HEK293 (cell line): ENCODE data around the gene GLT1D1.

Experiments
- CTCF ChIA-PET: fragments of 350-600 bp; formaldehyde crosslinking; extraction: SDS; loops from one replicate; lab custom pipeline; 2021; ENCODE audit warnings: antibody characterized with exemption; lab: Yijun Ruan, JAX
- POLR2A ChIA-PET: fragments of 300-600 bp; formaldehyde crosslinking; extraction: SDS; loops from one replicate; lab custom pipeline; 2020; ENCODE audit warnings: antibody characterized with exemption, inconsistent platforms; lab: Yijun Ruan, JAX
- H3K27ac ChIP-seq: fragments of 200-500 bp; sonication (Bioruptor generic); 2 replicates; pipeline ENCODE4 v1.5.1; 2014; ENCODE audit warnings: low read depth, low read length, control low read depth, inconsistent platforms; ENCODE audit errors: extremely low read depth
- H3K36me3 ChIP-seq, 2 experiments: fragments of 200-500 bp in 1 of 2; sonication (Bioruptor generic) in 1 of 2; 1 replicate in 1 of 2; 2 replicates in 1 of 2; pipeline ENCODE4 v1.5.1; 2014 to 2017; ENCODE audit warnings: inconsistent platforms in 2 of 2, low read length in 2 of 2; ENCODE audit not compliant: control insufficient read depth in 2 of 2, insufficient read depth in 1 of 2
- H3K4me1 ChIP-seq: fragments of 200-500 bp; sonication (Bioruptor generic); 2 replicates; pipeline ENCODE4 v1.5.1; 2014; ENCODE audit warnings: mild to moderate bottlenecking, low read length, inconsistent platforms; ENCODE audit not compliant: control insufficient read depth, insufficient read depth
- H3K4me3 ChIP-seq: 2 replicates; pipeline ENCODE4 v1.5.1; 2011; ENCODE audit warnings: low read depth, mild to moderate bottlenecking, control low read depth, low read length, moderate library complexity
- H3K9me3 ChIP-seq: fragments of 200-500 bp; sonication (Bioruptor generic); 2 replicates; pipeline ENCODE4 v1.5.1; 2014; ENCODE audit warnings: low read depth, low read length, inconsistent platforms; ENCODE audit not compliant: control insufficient read depth, insufficient read depth
- BCL6B ChIP-seq: fragments of 450-650 bp; formaldehyde crosslinking; IDR thresholded peaks from 2 replicates; pipeline ENCODE4 v1.5.1; 2017; ENCODE audit warnings: missing biosample characterization, missing genetic modification characterization
- GLI2 ChIP-seq: fragments of 450-650 bp; formaldehyde crosslinking; IDR thresholded peaks from 2 replicates; pipeline ENCODE4; 2017; ENCODE audit warnings: missing biosample characterization, missing genetic modification characterization, low read depth, borderline replicate concordance
- HOXA7 ChIP-seq: sonication (generic); formaldehyde crosslinking; IDR thresholded peaks from 2 replicates; pipeline ENCODE4 v1.8.1; 2022; ENCODE audit warnings: missing genetic modification reagents, borderline replicate concordance
- HOXC10 ChIP-seq: sonication (generic); formaldehyde crosslinking; IDR thresholded peaks from 2 replicates; pipeline ENCODE4 v1.8.1; 2023; ENCODE audit warnings: mild to moderate bottlenecking, missing genetic modification reagents
- IKZF3 ChIP-seq: fragments of 450-650 bp; IDR thresholded peaks from 2 replicates; pipeline ENCODE4 v1.5.0; 2018; ENCODE audit warnings: missing biosample characterization, mild to moderate bottlenecking, missing genetic modification characterization, moderate library complexity
- KLF7 ChIP-seq: fragments of 450-650 bp; formaldehyde crosslinking; IDR thresholded peaks from 2 replicates; pipeline ENCODE4 v1.5.1; 2016; ENCODE audit warnings: missing biosample characterization, missing genetic modification characterization, borderline replicate concordance
- KLF9 ChIP-seq: fragments of 450-650 bp; formaldehyde crosslinking; IDR thresholded peaks from 2 replicates; pipeline ENCODE4 v1.5.1; 2016; ENCODE audit warnings: missing biosample characterization, missing genetic modification characterization, low read depth
- OSR2 ChIP-seq: fragments of 450-650 bp; formaldehyde crosslinking; IDR thresholded peaks from 2 replicates; pipeline ENCODE4 v1.5.1; 2016; ENCODE audit warnings: missing biosample characterization, missing genetic modification characterization
- SP2 ChIP-seq: fragments of 450-650 bp; formaldehyde crosslinking; IDR thresholded peaks from 2 replicates; pipeline ENCODE4 v1.5.1; 2016; ENCODE audit warnings: missing biosample characterization, missing genetic modification characterization
- ZEB2 ChIP-seq: fragments of 450-650 bp; formaldehyde crosslinking; IDR thresholded peaks from 2 replicates; pipeline ENCODE4 v1.5.1; 2016; ENCODE audit warnings: missing biosample characterization, missing genetic modification characterization
- ZFP3 ChIP-seq: fragments of 450-650 bp; formaldehyde crosslinking; IDR thresholded peaks from 2 replicates; pipeline ENCODE4 v1.5.1; 2016; ENCODE audit warnings: low read depth, missing biosample characterization, missing genetic modification characterization
- ZFP41 ChIP-seq: fragments of 450-650 bp; formaldehyde crosslinking; IDR thresholded peaks from 2 replicates; pipeline ENCODE4 v1.5.1; 2016; ENCODE audit warnings: missing biosample characterization, missing genetic modification characterization, borderline replicate concordance
- ZNF10 ChIP-seq: fragments of 450-650 bp; formaldehyde crosslinking; IDR thresholded peaks from 2 replicates; pipeline ENCODE4 v1.5.1; 2017; ENCODE audit warnings: missing biosample characterization, missing genetic modification characterization
- ZNF133 ChIP-seq: fragments of 450-650 bp; formaldehyde crosslinking; IDR thresholded peaks from 2 replicates; pipeline ENCODE4 v1.5.1; 2016; ENCODE audit warnings: missing biosample characterization, missing genetic modification characterization
- ZNF155 ChIP-seq: fragments of 450-650 bp; formaldehyde crosslinking; IDR thresholded peaks from 2 replicates; pipeline ENCODE4 v1.5.1; 2016; ENCODE audit warnings: missing biosample characterization, missing genetic modification characterization
- ZNF174 ChIP-seq: fragments of 450-650 bp; formaldehyde crosslinking; IDR thresholded peaks from 2 replicates; pipeline ENCODE4 v1.5.0; 2017; ENCODE audit warnings: missing biosample characterization, mild to moderate bottlenecking, missing genetic modification characterization
- ZNF19 ChIP-seq: fragments of 450-650 bp; formaldehyde crosslinking; IDR thresholded peaks from 2 replicates; pipeline ENCODE4; 2016; ENCODE audit warnings: missing biosample characterization, missing genetic modification characterization, low read depth
- ZNF214 ChIP-seq: fragments of 450-650 bp; formaldehyde crosslinking; IDR thresholded peaks from 2 replicates; pipeline ENCODE4 v1.5.1; 2017; ENCODE audit warnings: missing biosample characterization, mild to moderate bottlenecking, missing genetic modification characterization, borderline replicate concordance
- ZNF223 ChIP-seq: fragments of 450-650 bp; formaldehyde crosslinking; IDR thresholded peaks from 2 replicates; pipeline ENCODE4 v1.5.1; 2016; ENCODE audit warnings: missing biosample characterization, missing genetic modification characterization
- ZNF24 ChIP-seq: fragments of 450-650 bp; formaldehyde crosslinking; IDR thresholded peaks from 2 replicates; pipeline ENCODE4 v1.5.1; 2016; ENCODE audit warnings: missing biosample characterization, missing genetic modification characterization
- ZNF248 ChIP-seq: fragments of 450-650 bp; formaldehyde crosslinking; IDR thresholded peaks from 2 replicates; pipeline ENCODE4 v1.5.1; 2017; ENCODE audit warnings: missing biosample characterization, missing genetic modification characterization
- ZNF26 ChIP-seq: fragments of 450-650 bp; formaldehyde crosslinking; IDR thresholded peaks from 2 replicates; pipeline ENCODE4 v1.5.1; 2016; ENCODE audit warnings: missing biosample characterization, missing genetic modification characterization
- ZNF350 ChIP-seq: fragments of 450-650 bp; formaldehyde crosslinking; IDR thresholded peaks from 2 replicates; pipeline ENCODE4 v1.5.0; 2017; ENCODE audit warnings: missing biosample characterization, mild to moderate bottlenecking, missing genetic modification characterization
- ZNF473 ChIP-seq: fragments of 450-650 bp; formaldehyde crosslinking; IDR thresholded peaks from 2 replicates; pipeline ENCODE4 v1.5.1; 2017; ENCODE audit warnings: missing biosample characterization, missing genetic modification characterization
- ZNF549 ChIP-seq: fragments of 450-650 bp; IDR thresholded peaks from 2 replicates; pipeline ENCODE4 v1.5.1; 2018; ENCODE audit warnings: missing biosample characterization, missing genetic modification characterization, mild to moderate bottlenecking, inconsistent platforms, moderate library complexity
- ZNF558 ChIP-seq: fragments of 450-650 bp; formaldehyde crosslinking; IDR thresholded peaks from 2 replicates; pipeline ENCODE4 v1.5.1; 2016; ENCODE audit warnings: missing biosample characterization, missing genetic modification characterization
- ZNF626 ChIP-seq: fragments of 450-650 bp; sonication (Bioruptor Pico); formaldehyde crosslinking; IDR thresholded peaks from 2 replicates; pipeline ENCODE4 v1.5.1; 2018; ENCODE audit warnings: missing biosample characterization, missing genetic modification characterization, inconsistent platforms
- ZNF629 ChIP-seq: fragments of 450-650 bp; formaldehyde crosslinking; IDR thresholded peaks from 2 replicates; pipeline ENCODE4 v1.5.1; 2017; ENCODE audit warnings: missing biosample characterization, missing genetic modification characterization
- ZNF660 ChIP-seq: fragments of 450-650 bp; IDR thresholded peaks from 2 replicates; pipeline ENCODE4 v1.5.1; 2018; ENCODE audit warnings: missing biosample characterization, mild to moderate bottlenecking, missing genetic modification characterization
- ZNF701 ChIP-seq: fragments of 450-650 bp; formaldehyde crosslinking; IDR thresholded peaks from 2 replicates; pipeline ENCODE4 v1.5.1; 2016; ENCODE audit warnings: missing biosample characterization, missing genetic modification characterization
- ZNF792 ChIP-seq: fragments of 450-650 bp; formaldehyde crosslinking; IDR thresholded peaks from 2 replicates; pipeline ENCODE4 v1.5.1; 2016; ENCODE audit warnings: missing biosample characterization, missing genetic modification characterization
- ZNF837 ChIP-seq: fragments of 450-650 bp; formaldehyde crosslinking; IDR thresholded peaks from 2 replicates; pipeline ENCODE4 v1.5.1; 2016; ENCODE audit warnings: missing biosample characterization, missing genetic modification characterization
- ZXDB ChIP-seq: fragments of 450-650 bp; formaldehyde crosslinking; IDR thresholded peaks from 2 replicates; pipeline ENCODE4 v1.5.1; 2016; ENCODE audit warnings: missing biosample characterization, missing genetic modification characterization
- TF ChIP-seq, protein P1 (sequence below): fragments of 450-650 bp; formaldehyde crosslinking; IDR thresholded peaks from 2 replicates; pipeline ENCODE4 v1.5.1; 2016; ENCODE audit warnings: missing biosample characterization, missing genetic modification characterization

GLT1D1 gene

DNA sequence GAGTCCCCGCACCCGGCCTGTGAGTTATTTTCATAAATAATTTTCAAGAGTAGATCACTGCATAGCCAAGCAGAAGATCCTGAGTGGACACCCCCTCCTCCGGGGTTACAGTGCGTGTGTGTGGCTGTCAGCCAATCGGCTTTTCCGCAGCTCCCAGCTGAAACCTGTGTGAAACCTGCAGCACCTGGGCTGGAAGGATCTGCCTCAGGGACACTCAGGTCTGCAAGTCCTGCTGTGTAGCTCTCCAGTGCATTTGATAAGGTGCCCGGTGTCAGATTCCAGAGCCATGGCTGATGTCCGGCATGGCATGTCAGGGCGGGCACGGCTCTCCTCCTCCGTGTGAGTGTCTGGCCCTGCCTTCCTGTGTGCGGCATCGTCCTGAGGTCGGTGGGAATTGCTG is 124.8 kb downstream of the GLT1D1 start:
- Histone ChIP-seq H3K27ac (no peak overlapping the region), H3K36me3 (no peaks in the 10 kb centered on the region), H3K4me1 (no peaks in the 10 kb centered on the region), H3K4me3 (no peak overlapping the region), H3K9me3 (no peaks in the 10 kb centered on the region)
- TF ChIP-seq ZNF133 (tag by site-specific recombination) (no peak), BCL6B (tag by site-specific recombination) (no peak), IKZF3 (tag by site-specific recombination) (no peak), KLF7 (no peak), ZNF558 (tag by site-specific recombination) (no peak), ZNF837 (tag by site-specific recombination) (no peak), ZFP41 (tag by site-specific recombination) (no peak), ZNF701 (no peak), ZXDB (no peak), ZNF473 (tag by site-specific recombination) (no peak), ZNF660 (tag by site-specific recombination) (no peak), HOXA7 (CRISPR knock-in tag) (no peak), HOXC10 (CRISPR knock-in tag) (no peak), ZNF10 (tag by site-specific recombination) (no peak), ZNF26 (tag by site-specific recombination) (no peak), ZNF248 (tag by site-specific recombination) (no peak), ZFP3 (tag by site-specific recombination) (no peak), ZNF19 (tag by site-specific recombination) (no peak), ZEB2 (no peak)
- CTCF ChIA-PET = no interaction called here
- POLR2A ChIA-PET = no interaction called here

GRCh38 chr12:128980623-128981022 is 127.3 kb downstream of the GLT1D1 start:
- ChIA-PET CTCF (no interaction called here), POLR2A (no interaction called here)
- no peak overlapping the region for H3K4me3 ChIP-seq
- no peak overlapping the region for H3K27ac ChIP-seq
- no peaks in the 10 kb centered on the region for H3K9me3 ChIP-seq
- TF ChIP-seq ZNF24 (tag by site-specific recombination) = no peak
- no peak for TF ChIP-seq OSR2 (tag by site-specific recombination)
- no peak for TF ChIP-seq ZNF626 (tag by site-specific recombination)
- TF ChIP-seq ZNF223 = no peak
- no peak for TF ChIP-seq ZNF549 (tag by site-specific recombination)
- TF ChIP-seq ZNF214 (tag by site-specific recombination) = no peak
- no peak for TF ChIP-seq SP2 (tag by site-specific recombination)
- no peak for TF ChIP-seq ZNF350 (tag by site-specific recombination)
- no peak for TF ChIP-seq ZNF792 (tag by site-specific recombination)
- no peak for TF ChIP-seq ZNF155 (tag by site-specific recombination)
- no peak for TF ChIP-seq ZNF174 (tag by site-specific recombination)
- TF ChIP-seq ZNF629 = no peak
- TF ChIP-seq, protein P1, sequence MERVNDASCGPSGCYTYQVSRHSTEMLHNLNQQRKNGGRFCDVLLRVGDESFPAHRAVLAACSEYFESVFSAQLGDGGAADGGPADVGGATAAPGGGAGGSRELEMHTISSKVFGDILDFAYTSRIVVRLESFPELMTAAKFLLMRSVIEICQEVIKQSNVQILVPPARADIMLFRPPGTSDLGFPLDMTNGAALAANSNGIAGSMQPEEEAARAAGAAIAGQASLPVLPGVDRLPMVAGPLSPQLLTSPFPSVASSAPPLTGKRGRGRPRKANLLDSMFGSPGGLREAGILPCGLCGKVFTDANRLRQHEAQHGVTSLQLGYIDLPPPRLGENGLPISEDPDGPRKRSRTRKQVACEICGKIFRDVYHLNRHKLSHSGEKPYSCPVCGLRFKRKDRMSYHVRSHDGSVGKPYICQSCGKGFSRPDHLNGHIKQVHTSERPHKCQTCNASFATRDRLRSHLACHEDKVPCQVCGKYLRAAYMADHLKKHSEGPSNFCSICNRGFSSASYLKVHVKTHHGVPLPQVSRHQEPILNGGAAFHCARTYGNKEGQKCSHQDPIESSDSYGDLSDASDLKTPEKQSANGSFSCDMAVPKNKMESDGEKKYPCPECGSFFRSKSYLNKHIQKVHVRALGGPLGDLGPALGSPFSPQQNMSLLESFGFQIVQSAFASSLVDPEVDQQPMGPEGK = no peak
- no peak for TF ChIP-seq KLF9 (tag by site-specific recombination)
- no peak for TF ChIP-seq GLI2
- H3K36me3 ChIP-seq = no peaks in the 10 kb centered on the region
- no peaks in the 10 kb centered on the region for H3K4me1 ChIP-seq
